HG03064 (cell line): Measurements from ENCODE around the gene C1orf21.
A peak's percentile ranks its signal among the peaks of the same experiment; 100 is the strongest.

Source experiments
- ATAC-seq: cut with Tn5 transposase; IDR thresholded peaks from one replicate; pipeline ENCODE4 v1.9.1; 2021; ENCODE audit warnings: low read depth; ENCODE audit not compliant: unreplicated experiment

The C1orf21 gene

DNA sequence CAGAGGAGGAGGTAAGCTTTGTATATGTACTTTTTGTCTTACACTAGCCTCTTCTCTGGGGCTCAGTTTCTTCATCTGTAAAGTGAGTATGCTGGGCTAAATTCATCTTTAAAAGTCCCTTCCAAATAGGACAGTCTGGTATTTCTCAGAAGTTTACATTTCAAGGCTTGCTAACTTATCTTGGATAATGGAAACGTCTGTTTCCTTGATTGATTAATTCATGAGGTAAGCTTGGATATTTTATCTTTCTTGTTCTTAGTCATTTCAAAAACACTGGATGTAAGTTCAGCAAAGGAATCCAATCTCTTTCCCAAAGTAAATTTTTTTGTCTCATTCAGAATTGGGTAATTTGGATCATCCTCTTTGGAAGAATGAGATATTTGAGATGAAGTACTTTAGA is 256.8 kb downstream of the C1orf21 start:
- no peak for ATAC-seq

DNA sequence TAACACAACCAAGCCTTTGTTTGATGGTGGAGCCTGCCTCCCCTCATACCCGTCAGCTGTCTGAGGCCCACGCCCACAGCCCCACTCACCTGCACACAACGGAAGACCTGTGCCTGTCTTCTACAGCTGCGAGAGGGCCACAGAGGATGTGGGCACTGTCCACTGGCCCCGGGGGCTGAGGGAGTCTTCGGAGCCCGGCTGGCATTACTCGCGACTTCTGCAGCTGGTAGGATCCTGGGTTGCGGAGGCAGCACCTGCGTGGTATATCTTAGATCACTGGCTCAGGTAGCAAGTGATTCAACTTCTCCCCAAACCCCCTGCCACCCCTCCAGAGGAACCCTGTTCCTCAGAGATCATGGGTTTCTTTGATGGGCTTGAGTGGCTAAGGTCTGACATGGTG is 257.9 kb downstream of the C1orf21 start:
- no peak for ATAC-seq

DNA sequence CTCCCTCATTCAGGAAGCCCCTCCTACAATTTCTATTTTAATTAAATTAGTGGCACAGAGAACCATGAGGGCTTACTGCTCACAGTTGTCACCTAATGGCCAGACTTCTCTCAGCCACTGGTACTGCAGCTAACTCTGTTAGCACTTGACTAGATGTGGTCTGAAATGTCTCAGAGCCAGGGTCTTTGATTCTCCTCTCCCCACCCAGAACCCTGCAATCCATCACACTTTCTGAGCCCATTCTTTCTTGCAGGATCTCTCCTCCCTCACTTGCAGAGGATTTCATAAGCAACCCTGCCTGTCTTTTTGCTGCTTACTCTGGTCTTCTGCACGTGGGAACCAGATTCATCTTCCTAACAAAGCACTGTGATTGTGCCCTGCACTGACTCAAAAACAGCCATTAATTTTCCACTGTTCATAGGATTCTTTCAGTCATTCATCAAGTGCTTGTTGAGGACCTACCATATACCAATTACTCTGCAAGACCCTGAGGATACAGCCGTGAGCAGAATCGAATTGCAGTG is 259.4 kb downstream of the C1orf21 start:
- no peak for ATAC-seq

DNA sequence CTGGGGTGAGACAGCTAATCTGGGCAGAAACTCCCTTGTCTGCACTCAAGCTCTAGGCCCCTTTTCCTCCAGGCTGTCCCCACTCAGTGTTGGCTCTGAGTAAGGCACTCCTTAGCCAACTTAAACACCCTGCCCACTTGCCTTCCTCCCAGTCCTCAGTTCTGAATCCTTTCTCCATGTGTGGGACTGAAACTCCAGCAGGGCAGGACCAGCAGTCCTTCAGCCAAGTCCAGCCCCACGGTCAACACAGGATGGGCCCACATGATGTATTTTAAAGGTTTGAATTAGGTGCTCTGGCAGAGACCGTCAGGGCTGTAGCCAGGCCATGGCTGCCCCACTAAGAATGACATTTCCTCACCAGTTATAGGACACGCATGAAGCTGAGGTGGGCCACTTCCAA is 260.0 kb downstream of the C1orf21 start:
- ATAC-seq, result no peak

DNA sequence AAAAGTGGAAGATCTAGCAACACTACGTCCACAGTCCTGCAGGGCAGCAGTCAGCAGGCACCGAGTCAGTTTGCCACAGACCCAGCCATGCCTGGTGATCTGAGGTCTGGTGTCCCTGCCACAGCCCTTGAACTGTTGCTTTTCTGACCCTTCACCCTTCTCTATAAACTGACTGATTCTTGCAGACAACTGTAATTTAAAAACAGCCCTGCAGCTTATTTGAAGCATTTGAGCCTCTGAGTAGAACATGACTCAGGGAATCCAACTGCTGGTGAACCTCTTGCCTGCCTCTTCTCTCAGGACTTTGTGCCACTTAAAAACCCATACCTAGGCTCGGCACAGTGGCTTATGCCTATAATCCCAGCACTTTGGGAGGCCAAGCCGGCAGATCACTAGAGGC is 260.6 kb downstream of the C1orf21 start:
- ATAC-seq, result no peak

DNA sequence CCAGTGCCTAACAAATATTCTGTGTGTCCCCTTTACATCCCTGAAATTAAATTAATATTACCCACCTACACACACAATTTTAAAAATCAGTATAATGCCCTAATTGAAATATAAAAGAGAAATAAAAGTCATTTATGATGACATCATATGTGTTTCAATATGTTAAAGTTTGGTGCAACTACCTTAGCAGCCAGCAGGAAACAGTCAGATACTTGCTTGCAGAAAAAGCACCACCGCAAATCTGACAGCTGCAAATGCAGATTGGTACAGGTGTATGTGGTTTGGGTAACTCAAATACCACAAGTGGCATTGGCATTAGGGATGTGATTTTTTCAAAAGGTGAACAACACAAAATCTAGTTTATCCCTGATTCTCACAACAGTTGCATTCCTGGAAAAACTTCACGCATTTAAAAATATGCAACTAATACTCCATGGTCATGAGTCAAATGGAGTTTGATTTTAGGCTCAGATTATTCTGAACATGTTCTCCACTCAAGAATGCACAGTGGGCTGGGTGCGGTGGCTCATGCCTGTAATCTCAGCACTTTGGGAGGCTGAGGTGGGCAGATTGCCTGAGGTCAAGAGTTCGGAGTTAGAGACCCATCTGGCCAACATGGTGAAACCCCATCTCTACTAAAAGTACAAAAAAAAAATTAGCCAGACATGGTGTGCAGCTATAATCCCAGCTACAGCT is 261.5 kb downstream of the C1orf21 start:
- no peak for ATAC-seq

DNA sequence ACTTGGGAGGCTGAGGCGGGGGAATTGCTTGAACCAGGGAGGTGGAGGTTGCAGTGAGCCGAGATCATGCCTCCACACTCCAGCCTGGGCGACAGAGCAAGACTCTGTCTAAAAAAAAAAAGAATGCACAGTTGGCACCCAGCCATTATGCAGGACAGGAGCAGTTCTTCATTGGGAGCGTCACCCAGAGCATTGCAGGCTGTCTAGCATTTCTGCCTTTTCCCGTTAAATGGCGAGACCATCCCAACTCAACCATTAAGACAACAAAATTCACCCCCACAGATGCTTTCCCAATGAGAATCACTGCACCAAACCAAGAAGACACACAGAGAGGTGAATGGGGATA is 262.0 kb downstream of the C1orf21 start:
- no peak for ATAC-seq

DNA sequence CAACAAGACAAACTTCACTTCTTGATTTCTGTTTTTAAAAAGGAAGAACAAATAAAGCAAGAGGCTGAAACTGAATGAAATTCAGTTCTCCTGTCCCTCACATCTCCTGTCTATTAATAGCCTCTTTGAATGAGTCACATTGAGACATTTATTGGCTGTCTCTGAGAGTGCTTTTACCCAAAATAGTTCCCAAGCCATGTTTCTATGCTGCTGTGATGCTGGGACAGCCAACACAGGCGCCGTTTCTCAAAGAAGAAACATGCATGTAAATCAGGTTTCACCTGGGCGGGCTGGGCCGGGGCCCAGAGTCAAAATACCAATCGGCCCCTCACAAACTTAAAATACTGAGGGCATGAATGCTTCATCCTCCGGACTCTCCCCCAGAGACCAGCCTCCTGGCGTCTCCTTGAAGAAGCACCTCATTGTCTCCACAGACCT is 262.6 kb downstream of the C1orf21 start:
- peak; percentile 88 for ATAC-seq

DNA sequence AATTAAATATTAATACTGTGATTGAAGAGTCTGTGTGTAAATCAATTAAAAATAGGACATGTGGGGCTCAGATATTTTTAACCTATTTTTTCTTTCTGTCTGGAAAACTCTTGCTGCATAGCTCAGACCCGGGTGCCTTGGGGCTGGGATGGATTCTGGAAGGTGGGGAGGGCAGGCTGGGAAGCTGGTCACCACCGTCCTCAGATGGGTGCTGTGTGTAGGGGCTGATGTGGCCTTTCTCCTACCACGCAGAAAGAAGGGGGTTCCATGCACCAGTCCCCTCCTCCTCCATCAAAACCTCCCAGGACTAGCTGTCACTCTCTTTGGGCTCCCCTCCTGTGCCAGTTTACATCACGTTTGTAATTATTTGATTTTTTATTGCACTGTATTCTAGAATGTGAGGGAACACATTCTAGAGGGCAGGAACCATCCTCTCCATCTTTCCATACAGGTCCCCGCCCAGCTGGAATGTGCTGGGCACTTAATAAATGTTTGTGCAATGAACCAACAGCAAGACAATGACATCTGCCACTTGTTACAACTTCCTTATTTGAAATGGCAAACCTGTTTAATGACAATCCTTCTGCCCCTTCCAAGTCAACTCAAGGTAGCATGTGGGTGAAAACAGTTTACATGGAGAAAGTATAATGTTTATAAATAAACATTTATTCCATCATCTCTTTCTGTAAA is 263.5 kb downstream of the C1orf21 start:
- ATAC-seq, result no peak

DNA sequence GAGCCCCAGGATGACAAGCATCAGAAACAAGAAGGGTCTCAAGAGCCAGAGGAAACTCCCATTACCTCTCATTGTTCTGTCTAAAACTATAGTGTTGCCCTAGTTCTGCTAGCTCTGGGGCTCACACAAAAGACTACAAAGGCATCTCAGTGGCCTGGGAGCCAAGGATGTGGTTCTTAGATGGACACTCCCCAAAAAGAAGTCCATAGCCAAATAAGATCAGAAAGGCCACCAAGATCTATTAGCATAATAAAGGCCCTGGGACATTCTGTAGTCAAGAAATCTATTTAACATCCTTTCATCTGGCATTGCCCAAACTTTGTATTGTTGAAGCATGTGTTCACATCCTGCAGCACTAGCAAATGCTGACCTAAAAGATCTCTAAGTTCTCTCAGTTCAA is 268.4 kb downstream of the C1orf21 start:
- ATAC-seq, result no peak

DNA sequence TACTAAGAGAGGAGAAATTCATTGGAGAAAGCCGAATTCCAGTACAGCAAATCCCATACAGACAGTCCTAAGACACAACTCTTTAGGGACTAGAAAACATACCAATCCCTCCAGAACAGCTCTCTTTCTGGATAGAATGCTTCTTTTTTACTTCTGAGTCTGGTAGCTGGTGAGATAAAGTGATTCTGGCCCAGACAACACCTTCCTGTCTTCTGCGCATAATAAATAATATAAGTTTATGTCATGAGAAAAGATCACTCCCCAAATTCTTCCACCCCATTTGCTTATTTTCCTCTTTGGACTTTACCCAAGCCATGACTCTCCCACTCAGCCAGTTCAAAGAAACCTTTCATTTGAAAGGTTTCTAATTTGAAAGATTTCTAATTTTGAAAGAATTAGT is 269.4 kb downstream of the C1orf21 start:
- ATAC-seq, result no peak

DNA sequence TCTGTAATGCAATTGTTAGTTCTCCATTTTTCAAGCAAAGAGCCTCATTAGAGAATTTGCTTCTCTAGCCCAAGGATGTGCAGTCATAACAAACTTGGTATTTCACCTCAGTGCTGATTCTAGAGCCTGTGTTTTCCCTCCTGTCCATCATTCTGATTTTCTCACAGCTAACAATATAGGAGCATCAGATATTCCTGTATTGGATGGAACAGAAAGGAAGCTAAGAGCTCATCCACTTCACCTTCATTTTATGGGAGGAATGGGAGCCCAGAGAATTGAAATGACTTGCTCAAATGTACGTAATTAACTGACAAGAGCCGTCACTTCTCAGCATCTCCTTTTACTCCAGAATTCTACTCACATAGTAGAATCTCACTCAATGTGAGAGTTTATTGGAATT is 271.2 kb downstream of the C1orf21 start:
- ATAC-seq, result no peak

DNA sequence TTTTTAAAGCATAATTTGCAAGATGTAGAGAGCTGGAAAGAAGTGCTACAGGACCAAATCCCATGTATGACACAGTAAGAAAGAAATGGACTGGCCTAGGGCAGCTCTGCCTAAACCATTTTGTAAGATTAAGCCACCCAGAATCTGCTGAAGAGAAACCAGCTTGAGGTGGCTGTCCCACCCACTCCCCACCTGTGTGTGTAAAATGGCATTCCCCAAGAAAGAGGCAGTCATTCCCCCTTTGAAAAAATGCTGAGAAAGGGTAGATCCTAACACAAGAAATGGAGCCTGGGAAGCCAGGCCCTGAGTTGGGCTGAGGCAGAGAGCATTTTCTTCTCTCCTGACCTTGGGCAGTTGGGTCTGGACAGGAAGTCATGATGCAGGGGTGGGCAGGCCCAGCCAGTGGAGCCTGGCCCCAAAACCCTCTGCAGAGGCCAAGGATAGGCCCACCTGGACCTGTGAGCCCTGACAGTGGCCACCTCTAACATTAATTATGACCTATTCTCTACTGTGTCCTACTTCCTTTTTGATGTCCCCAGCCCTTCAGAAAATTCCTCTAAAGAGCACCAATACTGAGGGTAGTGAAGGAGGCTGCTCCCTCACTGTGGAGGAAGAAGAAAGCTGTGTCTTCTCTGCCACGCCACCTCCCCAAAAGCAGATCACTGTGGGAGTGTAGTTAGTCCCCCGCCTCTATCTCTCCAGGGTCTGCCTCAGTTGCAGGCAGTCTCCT is 273.8 kb downstream of the C1orf21 start:
- no peak for ATAC-seq

DNA sequence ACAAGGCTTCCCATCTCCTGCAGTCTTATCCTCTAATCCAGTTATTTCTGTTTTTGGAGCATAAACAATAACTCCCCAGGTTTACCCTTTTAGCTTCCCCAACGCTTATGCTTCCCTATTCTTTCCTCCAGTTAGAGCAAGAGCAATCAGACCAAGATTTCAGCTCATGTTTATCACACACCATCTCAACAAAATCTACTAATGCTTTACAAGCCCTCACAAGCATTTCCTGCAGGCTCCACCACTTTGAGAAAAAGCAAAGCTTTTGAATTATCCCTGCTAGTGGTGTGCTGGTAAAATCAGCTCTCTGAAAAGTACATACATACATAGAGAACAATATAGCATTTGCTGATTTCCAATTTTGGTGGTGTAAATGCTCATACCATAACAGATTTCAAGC is 275.0 kb downstream of the C1orf21 start:
- no peak for ATAC-seq

DNA sequence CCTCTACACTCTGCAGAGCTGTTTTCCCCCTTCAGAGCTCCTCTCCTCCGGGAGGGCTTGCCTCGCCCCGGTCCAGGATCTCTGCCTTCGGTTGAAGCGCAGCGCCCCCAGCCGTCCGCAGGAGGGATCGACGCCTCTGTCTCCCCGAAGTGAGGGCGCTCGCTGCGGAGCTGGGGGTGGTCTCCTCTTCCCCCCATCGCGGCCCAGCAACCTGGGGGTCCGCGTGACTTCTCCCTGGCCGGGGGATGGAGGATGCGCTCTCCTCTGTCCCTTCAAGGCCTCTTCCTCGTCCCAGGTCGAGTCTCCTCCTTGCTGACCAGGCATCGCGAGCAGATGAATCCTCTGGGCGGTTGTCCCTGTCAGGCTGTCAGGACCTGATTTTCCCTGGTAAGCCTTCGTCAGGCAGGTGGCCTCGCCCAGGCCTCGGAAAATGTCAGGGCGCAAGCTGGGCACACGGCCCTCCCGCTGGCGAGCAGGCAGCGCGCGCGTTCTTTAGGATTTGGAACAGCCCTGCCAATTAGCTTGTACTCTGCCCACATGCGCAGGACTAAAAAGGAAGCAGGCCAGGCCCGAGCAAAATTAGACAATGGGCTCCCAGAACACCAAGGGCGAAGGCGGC is 277.3 kb downstream of the C1orf21 start:
- no peak for ATAC-seq

DNA sequence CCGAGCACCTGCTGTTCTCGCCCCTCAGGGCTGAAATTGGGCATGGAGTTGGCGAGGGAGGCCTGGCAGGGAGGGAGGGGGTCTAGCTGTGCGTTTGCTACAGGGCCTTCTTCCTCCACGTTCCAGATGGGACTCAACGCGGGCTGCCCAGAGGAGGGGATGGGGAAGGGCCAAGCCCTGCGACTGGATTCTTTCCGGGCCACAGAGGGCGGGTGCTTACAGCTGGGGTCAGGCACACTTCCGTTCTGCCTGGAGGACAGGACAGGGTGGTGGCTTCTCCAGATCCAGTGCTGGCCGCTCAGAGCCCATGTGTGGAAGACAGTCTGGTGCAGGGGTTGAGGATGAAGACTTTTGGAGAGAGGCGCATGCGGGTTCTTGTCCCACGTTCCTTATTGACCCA is 277.8 kb downstream of the C1orf21 start:
- no peak for ATAC-seq

DNA sequence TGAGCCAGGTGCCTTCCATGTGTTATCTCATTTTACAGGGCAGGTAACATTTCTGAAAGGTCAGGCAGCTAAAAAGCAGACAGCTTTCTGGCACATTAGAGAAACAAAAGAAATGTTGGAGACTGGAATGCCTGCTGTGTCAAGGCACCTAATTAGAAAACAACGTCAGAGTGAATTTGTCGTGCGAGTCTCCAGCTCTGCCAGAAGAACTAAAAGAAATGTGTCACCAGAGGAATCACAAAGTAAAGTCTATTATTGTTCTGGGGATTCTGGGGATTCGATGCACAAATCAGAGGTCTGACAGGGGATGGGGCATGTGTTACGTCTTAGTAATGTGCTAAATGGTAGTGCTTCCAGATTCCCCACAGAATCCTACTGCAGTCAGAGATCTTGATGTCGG is 278.5 kb downstream of the C1orf21 start:
- no peak for ATAC-seq

DNA sequence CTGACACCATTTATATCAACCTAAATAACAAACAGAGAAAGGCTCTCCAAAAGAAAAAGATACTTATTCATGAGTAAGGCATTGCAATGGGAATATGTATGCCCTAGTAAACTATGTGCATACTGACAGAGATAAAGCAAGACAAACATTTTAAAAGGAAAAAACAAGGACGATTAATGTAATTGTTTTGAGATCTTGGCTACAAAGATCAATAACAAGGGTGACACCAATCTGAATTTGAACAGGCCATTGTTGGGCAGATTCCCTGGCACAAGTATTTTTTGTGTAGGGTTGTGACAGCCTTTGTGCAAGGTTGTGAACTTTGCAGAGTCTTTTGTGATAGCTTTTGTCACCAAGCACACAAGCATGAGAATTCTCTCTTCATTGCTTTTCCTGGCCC is 282.6 kb downstream of the C1orf21 start:
- no peak for ATAC-seq

DNA sequence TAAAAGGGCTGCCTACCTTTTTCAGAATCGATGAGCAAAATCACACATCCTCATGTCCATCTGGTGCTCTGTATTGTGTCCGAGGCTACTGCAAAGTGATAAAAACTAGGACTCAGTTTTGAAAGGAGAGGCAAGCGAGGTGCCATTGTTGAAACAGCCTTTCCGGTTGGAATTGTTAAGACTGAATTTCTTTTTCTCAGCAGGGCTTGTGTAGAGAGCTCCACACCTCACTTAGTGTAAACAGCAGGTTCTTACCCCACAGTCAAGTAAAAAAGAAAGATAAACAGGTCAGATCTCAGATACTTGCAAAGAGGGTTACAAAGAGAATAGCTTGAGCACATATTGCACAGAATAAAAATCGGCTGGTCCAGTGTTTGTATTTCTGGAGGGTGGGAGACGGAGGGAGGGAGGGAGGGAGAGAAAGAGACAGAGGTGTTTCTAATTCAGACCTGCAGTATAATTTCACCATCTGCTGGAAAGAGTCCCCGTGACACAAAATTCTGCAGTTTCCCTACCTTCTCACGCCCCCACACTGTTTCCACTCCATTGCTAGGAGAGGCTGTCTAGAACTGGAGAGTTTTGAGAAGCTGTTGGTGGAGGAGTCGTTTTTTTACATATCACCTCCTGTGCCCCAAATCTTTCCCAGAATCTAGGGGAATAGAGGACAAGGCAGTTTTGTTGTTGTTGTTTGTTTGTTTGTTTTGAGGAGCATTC is 285.3 kb downstream of the C1orf21 start:
- ATAC-seq, result no peak

DNA sequence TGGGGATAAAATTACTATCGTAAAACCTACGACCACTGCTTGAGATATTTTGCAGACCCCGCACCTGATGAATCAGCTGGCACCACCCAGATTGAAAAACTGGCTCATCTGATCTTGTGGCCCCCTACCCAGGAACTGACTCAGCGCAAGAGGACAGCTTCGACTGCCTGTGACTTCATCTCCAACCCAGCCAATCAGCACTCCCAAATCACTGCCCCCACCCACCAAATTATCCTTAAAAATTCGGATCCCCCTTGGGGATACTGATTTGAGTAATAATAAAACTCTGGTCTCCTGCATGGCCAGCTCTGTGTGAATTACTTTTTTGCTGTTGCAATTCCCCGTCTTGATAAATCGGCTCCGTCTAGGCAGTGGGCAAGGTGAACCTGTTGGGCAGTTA is 286.5 kb downstream of the C1orf21 start:
- ATAC-seq, result no peak

DNA sequence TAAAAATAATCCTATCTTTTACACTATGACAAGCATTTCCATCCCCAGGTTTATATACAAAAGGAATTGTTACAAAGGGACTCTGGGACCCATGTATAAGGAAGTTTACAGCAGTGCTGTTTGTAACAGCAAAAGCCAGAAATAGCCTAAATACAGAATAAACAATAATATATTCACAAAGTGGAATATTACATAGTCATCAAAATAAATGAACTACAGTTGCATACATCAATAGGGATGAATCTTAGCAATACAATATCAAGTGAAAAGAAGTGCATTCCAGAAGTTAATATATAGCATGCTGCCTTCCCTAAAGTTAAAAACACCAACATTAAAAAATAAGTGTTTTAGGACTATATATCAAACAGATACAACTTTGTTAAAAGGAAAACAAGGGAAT is 290.5 kb downstream of the C1orf21 start:
- ATAC-seq, result no peak
